Prostate gland (tissue), 2 donors: Measurements from ENCODE around the gene OLFM1. TPM values are rescaled to one million over a fixed set of nuclear protein-coding genes. Genes with fewer than 3 reads are reported as not detected.
"Not testable (repeated sequence)": the region's sequence is repeated elsewhere in the genome, so short reads cannot be mapped to it uniquely, and the experiment has no call there.

ENCODE experiments used
- DNase-seq: peaks from one replicate; pipeline ENCODE4 v3.0.0-alpha.2; 2019; ENCODE audit warnings: low spot score
- H3K27ac ChIP-seq, 2 donors: fragments of 200-600 bp; sonication (generic); 2 replicates each; pipeline ENCODE4 v1.5.1; 2017 to 2019
- H3K27me3 ChIP-seq: fragments of 200-600 bp; sonication (generic); replicated peaks from 2 replicates; pipeline ENCODE4 v1.5.1; 2019; ENCODE audit not compliant: insufficient read depth
- H3K36me3 ChIP-seq, 2 donors: fragments of 200-600 bp; sonication (generic); 1 replicate in 1 of 2; 2 replicates in 1 of 2; pipeline versions ENCODE4 v1.5.1 to v1.8.1; 2017 to 2019
- H3K4me1 ChIP-seq: fragments of 200-600 bp; sonication (generic); replicated peaks from 2 replicates; pipeline ENCODE4 v1.5.1; 2019
- H3K4me3 ChIP-seq, 2 donors: fragments of 200-600 bp; sonication (generic); 2 replicates each; pipeline ENCODE4 v1.5.1; 2017 to 2019
- H3K9me3 ChIP-seq: fragments of 200-600 bp; sonication (generic); 2 replicates; pipeline ENCODE4 v1.5.1; 2017
- CTCF ChIP-seq, 4 experiments: fragments of 200-600 bp in 2 of 4; fragments of 450-650 bp in 2 of 4; sonication (generic) in 2 of 4; IDR thresholded peaks; 1 replicate in 3 of 4; 2 replicates in 1 of 4; pipeline ENCODE4 v1.5.1; 2016 to 2019; ENCODE audit warnings: antibody characterized with exemption in 4 of 4, mild to moderate bottlenecking in 2 of 4, moderate library complexity in 2 of 4
- POLR2A ChIP-seq: fragments of 450-650 bp; IDR thresholded peaks from one replicate; pipeline ENCODE4 v1.6.1; 2016; ENCODE audit warnings: antibody characterized with exemption, mild to moderate bottlenecking
- POLR2AphosphoS5 ChIP-seq: sonication (generic); formaldehyde crosslinking; IDR thresholded peaks from one replicate; pipeline ENCODE4 v1.6.1; 2017; ENCODE audit warnings: antibody characterized with exemption
- WGBS: methylation state at CpG from one replicate; pipeline ENCODE4 v1.1.5; 2018; 5-methylcytosine and 5-hydroxymethylcytosine counted together
- intact Hi-C: fragments of 100-400 bp; cut with DNase I; formaldehyde crosslinking; loops from one replicate; pipeline ENCODE4 v1.14.2; 2022
- total RNA-seq, 2 donors: library from RNA; depleted of rRNA; stranded (reverse); fragments of >200 nt; gene quantifications; one replicate each; pipeline ENCODE4 v1.1.0, GENCODE V29; 2016

OLFM1 gene
- total RNA-seq, 2 donors from 2014 or later, result 11.7 to 23.3 TPM

GRCh38 chr9:135056541-135056940 lies 30.9 kb upstream of the OLFM1 start:
- intact Hi-C loops, result no loop called here
- no peaks in the 10 kb centered on the region for H3K27me3 ChIP-seq
- 43% methylated on average over 3 of the region's 3 CpGs for WGBS
- H3K36me3 ChIP-seq, result no peaks in the 10 kb centered on the region
- no peaks in the 10 kb centered on the region for H3K9me3 ChIP-seq
- DNase-seq, result no peak
- H3K27ac ChIP-seq, result no peak overlapping the region
- TF ChIP-seq POLR2AphosphoS5 (no peak), CTCF (IDR thresholded peaks at IDR 0.05) (no peak), POLR2A (no peak)
- H3K4me1 ChIP-seq, result no peaks in the 10 kb centered on the region
- no peak overlapping the region for H3K4me3 ChIP-seq

GRCh38 chr9:135060461-135061116 lies 26.9 kb upstream of the OLFM1 start:
- no peak overlapping the region for H3K4me3 ChIP-seq
- peaks cover 2% of the 10 kb centered on the region for H3K27me3 ChIP-seq
- no peak overlapping the region for H3K27ac ChIP-seq
- no peak for TF ChIP-seq POLR2A
- no peak for TF ChIP-seq POLR2AphosphoS5
- TF ChIP-seq CTCF (IDR thresholded peaks at IDR 0.05), result no peak
- no peaks in the 10 kb centered on the region for H3K9me3 ChIP-seq
- intact Hi-C loops, result no loop called here
- no peaks in the 10 kb centered on the region for H3K4me1 ChIP-seq
- DNase-seq, result no peak
- WGBS, result 42% methylated on average over 5 of the region's 5 CpGs
- no peaks in the 10 kb centered on the region for H3K36me3 ChIP-seq

GRCh38 chr9:135061441-135061840 lies 26.0 kb upstream of the OLFM1 start:
- Histone ChIP-seq H3K27ac (no peak overlapping the region), H3K4me1 (no peaks in the 10 kb centered on the region), H3K4me3 (no peak overlapping the region), H3K27me3 (peaks cover 2% of the 10 kb centered on the region), H3K9me3 (no peaks in the 10 kb centered on the region), H3K36me3 (no peaks in the 10 kb centered on the region)
- no peak for TF ChIP-seq POLR2A
- no peak for TF ChIP-seq CTCF (IDR thresholded peaks at IDR 0.05)
- TF ChIP-seq POLR2AphosphoS5, result no peak
- DNase-seq, result no peak
- intact Hi-C loops, result no loop called here
- WGBS, result 82% methylated on average over 12 of the region's 12 CpGs

- intact Hi-C loops, result no loop called here
- 91% methylated on average over 5 of the region's 5 CpGs for WGBS
- no peak overlapping the region for H3K27ac ChIP-seq
- no peak for DNase-seq
- H3K9me3 ChIP-seq, result no peaks in the 10 kb centered on the region
- no peaks in the 10 kb centered on the region for H3K4me1 ChIP-seq
- TF ChIP-seq POLR2A, result no peak
- TF ChIP-seq POLR2AphosphoS5, result no peak
- TF ChIP-seq CTCF (IDR thresholded peaks at IDR 0.05), result no peak
- no peak overlapping the region for H3K4me3 ChIP-seq
- H3K36me3 ChIP-seq, result no peaks in the 10 kb centered on the region
- H3K27me3 ChIP-seq, result peaks cover 2% of the 10 kb centered on the region
Observed at GRCh38 chr9:135062254-135062653, 25.2 kb upstream of the OLFM1 start.

- DNase-seq, H3K27me3 ChIP-seq, H3K9me3 ChIP-seq, H3K36me3 ChIP-seq, H3K4me1 ChIP-seq, H3K27ac ChIP-seq, H3K4me3 ChIP-seq, intact Hi-C loops: not testable (repeated sequence)
- WGBS, result 71% methylated on average over 4 of the region's 4 CpGs
Observed at GRCh38 chr9:135063466-135063865, 24.0 kb upstream of the OLFM1 start.

- not testable (repeated sequence) for DNase-seq
Observed at GRCh38 chr9:135063888-135064287, 23.6 kb upstream of the OLFM1 start.

More at GRCh38 chr9:135063888-135064287, 23.6 kb upstream of the OLFM1 start:
- H3K4me1 ChIP-seq, intact Hi-C loops, H3K4me3 ChIP-seq, H3K36me3 ChIP-seq, H3K27me3 ChIP-seq, H3K27ac ChIP-seq, H3K9me3 ChIP-seq: not testable (repeated sequence)
- 72% methylated on average over 4 of the region's 4 CpGs for WGBS
